K562 treated with DMSO at 1 percent for 24 hours (cell line): ENCODE data around the gene POLR1A. TPM values are rescaled to one million over a fixed set of nuclear protein-coding genes. Genes with fewer than 3 reads are reported as not detected.

Experiments
- total RNA-seq: library from RNA; unstranded; fragments of 300-600 nt; gene quantifications from 2 replicates; pipeline ENCODE4 v1.2.3, GENCODE V29; 2022; ENCODE audit warnings: low read depth; ENCODE audit not compliant: insufficient read depth

POLR1A gene
- total RNA-seq: 6.7 and 7.6 TPM in 2 replicates

DNA sequence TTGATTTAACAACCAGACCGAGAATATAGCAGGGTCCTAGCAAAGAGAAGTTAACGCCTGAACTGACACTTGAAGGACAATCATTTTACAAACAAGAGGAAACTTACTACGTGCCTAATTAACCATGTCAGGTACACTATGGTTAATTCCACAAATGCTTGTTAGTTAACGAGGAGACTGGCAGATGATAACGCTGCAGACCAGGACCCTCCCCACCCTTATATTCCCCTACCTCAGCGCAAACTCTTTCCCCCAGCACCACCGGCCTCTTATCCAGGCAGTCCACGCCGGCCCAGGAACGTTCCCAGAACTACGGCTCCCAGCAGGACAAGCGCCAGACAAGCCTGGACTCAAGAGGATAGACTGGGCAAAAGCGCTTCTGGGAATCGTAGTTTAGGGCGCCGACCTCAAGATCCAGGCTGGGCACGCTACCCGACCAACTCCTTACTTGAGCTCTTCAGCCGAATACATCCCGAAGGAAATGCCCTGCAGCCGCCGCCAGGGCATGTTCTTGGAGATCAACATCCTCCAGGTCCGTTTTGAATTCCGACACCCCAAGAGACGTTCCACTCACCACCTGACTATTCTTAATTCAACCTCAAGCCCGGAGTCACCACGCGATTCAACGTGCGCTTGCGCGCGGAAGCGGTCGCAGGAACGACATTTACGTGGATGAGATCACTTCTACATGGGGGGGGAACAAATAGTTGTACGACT is at the start of gene POLR1A:
POLR1A (minus strand) TSS at position 635 of the 717 bp plus-strand sequence; CDS start at position 525, 110 bp downstream.

DNA sequence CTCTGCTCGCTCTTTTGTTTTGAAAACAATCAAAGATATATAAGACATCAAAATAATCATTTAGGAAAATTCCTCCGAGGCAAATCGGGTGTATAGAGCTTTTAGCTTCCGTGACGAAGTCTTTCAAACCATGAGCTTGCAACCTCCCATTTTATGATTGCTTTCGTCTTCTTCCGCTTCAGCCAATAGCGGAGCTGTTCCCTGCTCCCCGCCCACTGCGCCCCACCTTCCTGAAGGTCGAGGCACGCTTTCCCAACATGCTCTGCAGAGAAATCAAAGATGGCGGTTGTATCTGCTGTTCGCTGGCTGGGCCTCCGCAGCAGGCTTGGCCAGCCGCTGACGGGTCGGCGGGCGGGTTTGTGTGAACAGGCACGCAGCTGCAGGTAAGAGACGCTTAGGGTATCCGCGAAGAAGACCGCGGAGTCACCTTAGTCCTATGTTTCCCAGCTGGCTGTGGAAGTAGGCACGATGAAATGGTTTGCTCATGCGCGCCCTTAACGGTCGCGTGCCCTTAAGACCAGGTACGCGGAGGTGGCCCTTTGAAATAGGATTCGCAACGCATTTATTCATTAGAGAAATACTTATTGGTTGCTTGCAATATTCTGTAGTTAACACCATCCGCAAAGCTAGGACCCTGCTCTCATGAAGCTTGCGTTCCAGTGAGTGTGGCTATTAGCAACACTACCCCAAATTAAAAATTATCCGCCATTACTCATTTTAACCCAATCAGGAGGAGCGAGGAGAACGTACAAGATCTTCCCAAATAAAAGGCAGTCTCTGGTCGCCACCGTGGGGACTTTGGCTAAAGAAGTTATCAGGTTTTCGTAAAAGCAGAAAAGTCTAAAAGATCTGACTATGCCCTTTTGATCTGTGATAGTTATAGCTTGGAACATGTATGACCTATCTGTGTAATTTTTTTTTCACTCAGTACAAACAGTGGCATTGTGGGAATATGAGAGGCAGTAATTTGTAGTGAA is 571 bp upstream of the POLR1A start, which contains the start of gene PTCD3:
PTCD3 (plus strand) TSS at position 267 of the 977 bp plus-strand sequence; CDS start at position 280, 13 bp downstream.

Other genes with a start within 250 kb of the POLR1A start
- 7.0 and 8.4 TPM in 2 replicates for gene ST3GAL5, start 216.9 kb downstream of the POLR1A start, total RNA-seq
- 64.1 and 115 TPM in 2 replicates for gene PTCD3, start 349 bp upstream of the POLR1A start, total RNA-seq
- gene IMMT, start 89.6 kb upstream of the POLR1A start, total RNA-seq: 82.1 and 86.4 TPM in 2 replicates
- 49.0 and 63.3 TPM in 2 replicates for gene MRPL35, start 93.6 kb upstream of the POLR1A start, total RNA-seq
- 0.22 TPM in 1 of 2 replicates, not detected in the other for gene REEP1, start 231.7 kb upstream of the POLR1A start, total RNA-seq